Nephron (organoid): ENCODE data around the gene ARHGAP20.

Source experiments
- H3K27ac Mint-ChIP-seq, 3 experiments: 2 replicates each; pipeline ENCODE4 v1.8.0; 2020; ENCODE audit warnings: mixed read lengths in 3 of 3, mild to moderate bottlenecking in 2 of 3, moderate library complexity in 1 of 3
- H3K27me3 Mint-ChIP-seq: 2 replicates; pipeline ENCODE4 v1.8.0; 2021; ENCODE audit warnings: low read depth, mild to moderate bottlenecking, moderate library complexity, mixed read lengths
- H3K36me3 Mint-ChIP-seq: 2 replicates; pipeline ENCODE4 v1.8.0; 2020; ENCODE audit warnings: low read depth, mixed read lengths
- H3K4me1 Mint-ChIP-seq: 2 replicates; pipeline ENCODE4 v1.8.0; 2020; ENCODE audit warnings: mixed read lengths
- H3K4me3 Mint-ChIP-seq, 3 experiments: 2 replicates each; pipeline ENCODE4 v1.8.0; 2020; ENCODE audit warnings: mild to moderate bottlenecking in 3 of 3, mixed read lengths in 3 of 3, moderate library complexity in 2 of 3
- H3K9me3 Mint-ChIP-seq: 2 replicates; pipeline ENCODE4 v1.8.0; 2020; ENCODE audit warnings: mixed read lengths
- TF ChIP-seq, protein P1 (sequence below), 3 experiments: fragments of 200-600 bp; sonication (generic); IDR thresholded peaks; one replicate each; pipeline ENCODE4 v1.5.0; 2021; ENCODE audit warnings: antibody characterized with exemption in 3 of 3; ENCODE audit not compliant: unreplicated experiment in 3 of 3

The ARHGAP20 gene

DNA sequence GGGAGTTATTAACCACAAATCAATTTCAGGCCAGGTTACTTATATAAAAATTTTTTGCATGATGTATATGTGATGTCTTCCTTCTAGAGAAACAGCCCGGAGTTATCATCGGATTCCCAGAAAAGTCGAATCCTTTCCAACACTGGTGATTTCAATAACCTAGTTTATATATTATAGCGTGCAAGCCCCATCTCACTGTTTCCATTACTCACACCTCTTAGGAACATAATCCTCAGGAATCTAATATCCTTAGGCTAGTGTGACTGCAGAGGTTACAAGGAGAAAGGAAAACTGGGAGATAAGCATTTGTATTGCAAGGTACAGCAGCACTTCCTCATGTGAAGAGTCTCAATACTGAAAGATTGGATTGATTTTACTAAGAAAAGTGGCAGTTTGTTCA, 20.3 kb downstream of the ARHGAP20 start:
- Mint-ChIP-seq H3K4me3 (no peak overlapping the region), H3K27me3 (no peaks in the 10 kb centered on the region), H3K36me3 (peaks cover 8% of the 10 kb centered on the region), H3K9me3 (no peaks in the 10 kb centered on the region), H3K27ac (no peak overlapping the region), H3K4me1 (no peaks in the 10 kb centered on the region)
- TF ChIP-seq, protein P1, sequence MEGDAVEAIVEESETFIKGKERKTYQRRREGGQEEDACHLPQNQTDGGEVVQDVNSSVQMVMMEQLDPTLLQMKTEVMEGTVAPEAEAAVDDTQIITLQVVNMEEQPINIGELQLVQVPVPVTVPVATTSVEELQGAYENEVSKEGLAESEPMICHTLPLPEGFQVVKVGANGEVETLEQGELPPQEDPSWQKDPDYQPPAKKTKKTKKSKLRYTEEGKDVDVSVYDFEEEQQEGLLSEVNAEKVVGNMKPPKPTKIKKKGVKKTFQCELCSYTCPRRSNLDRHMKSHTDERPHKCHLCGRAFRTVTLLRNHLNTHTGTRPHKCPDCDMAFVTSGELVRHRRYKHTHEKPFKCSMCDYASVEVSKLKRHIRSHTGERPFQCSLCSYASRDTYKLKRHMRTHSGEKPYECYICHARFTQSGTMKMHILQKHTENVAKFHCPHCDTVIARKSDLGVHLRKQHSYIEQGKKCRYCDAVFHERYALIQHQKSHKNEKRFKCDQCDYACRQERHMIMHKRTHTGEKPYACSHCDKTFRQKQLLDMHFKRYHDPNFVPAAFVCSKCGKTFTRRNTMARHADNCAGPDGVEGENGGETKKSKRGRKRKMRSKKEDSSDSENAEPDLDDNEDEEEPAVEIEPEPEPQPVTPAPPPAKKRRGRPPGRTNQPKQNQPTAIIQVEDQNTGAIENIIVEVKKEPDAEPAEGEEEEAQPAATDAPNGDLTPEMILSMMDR (IDR thresholded peaks at IDR 0.05; ENCODE audit: unreplicated experiment in 3 of 3), result no peak

- TF ChIP-seq, protein P1 (IDR thresholded peaks at IDR 0.05; ENCODE audit: unreplicated experiment in 3 of 3), result no peak
- no peak overlapping the region for H3K4me3 Mint-ChIP-seq
- H3K4me1 Mint-ChIP-seq, result no peaks in the 10 kb centered on the region
- peaks cover 8% of the 10 kb centered on the region for H3K36me3 Mint-ChIP-seq
- no peak overlapping the region for H3K27ac Mint-ChIP-seq
- no peaks in the 10 kb centered on the region for H3K27me3 Mint-ChIP-seq
- H3K9me3 Mint-ChIP-seq, result no peaks in the 10 kb centered on the region
Measured at GRCh38 chr11:110689306-110689705, 22.9 kb downstream of the ARHGAP20 start.

GRCh38 chr11:110679323-110679975, 32.8 kb downstream of the ARHGAP20 start:
- Mint-ChIP-seq H3K4me1 (no peaks in the 10 kb centered on the region), H3K27me3 (no peaks in the 10 kb centered on the region), H3K27ac (no peak overlapping the region), H3K4me3 (no peak overlapping the region), H3K9me3 (no peaks in the 10 kb centered on the region), H3K36me3 (peaks cover 12% of the 10 kb centered on the region)
- TF ChIP-seq, protein P1 (IDR thresholded peaks at IDR 0.05; ENCODE audit: unreplicated experiment in 3 of 3), result no peak

- no peak overlapping the region for H3K27ac Mint-ChIP-seq
- peaks cover 7% of the 10 kb centered on the region for H3K9me3 Mint-ChIP-seq
- H3K27me3 Mint-ChIP-seq, result no peaks in the 10 kb centered on the region
- H3K4me3 Mint-ChIP-seq, result no peak overlapping the region
- H3K4me1 Mint-ChIP-seq, result no peaks in the 10 kb centered on the region
- TF ChIP-seq, protein P1 (IDR thresholded peaks at IDR 0.05; ENCODE audit: unreplicated experiment in 3 of 3), result no peak
- peaks cover 12% of the 10 kb centered on the region for H3K36me3 Mint-ChIP-seq
Measured at GRCh38 chr11:110675548-110675947, 36.7 kb downstream of the ARHGAP20 start.

- H3K27ac Mint-ChIP-seq, result no peak overlapping the region
- no peaks in the 10 kb centered on the region for H3K27me3 Mint-ChIP-seq
- TF ChIP-seq, protein P1 (IDR thresholded peaks at IDR 0.05; ENCODE audit: unreplicated experiment in 3 of 3), result no peak
- H3K4me3 Mint-ChIP-seq, result no peak overlapping the region
- no peaks in the 10 kb centered on the region for H3K4me1 Mint-ChIP-seq
- peaks cover 30% of the 10 kb centered on the region for H3K9me3 Mint-ChIP-seq
- peaks cover 13% of the 10 kb centered on the region for H3K36me3 Mint-ChIP-seq
Measured at GRCh38 chr11:110665689-110666465, 46.4 kb downstream of the ARHGAP20 start.
